Kidney epithelial cell (primary cell): ENCODE results near the gene LTA4H. TPM values are rescaled to one million over a fixed set of nuclear protein-coding genes. Genes with fewer than 3 reads are reported as not detected.

Source experiments
- DNase-seq: peaks from one replicate; pipeline ENCODE4 v3.0.0-alpha.2; 2010; ENCODE audit warnings: low read depth
- H3K27me3 ChIP-seq: 2 replicates; pipeline ENCODE4 v1.6.0; 2011; ENCODE audit warnings: low read length; ENCODE audit not compliant: control insufficient read depth, insufficient read depth
- H3K36me3 ChIP-seq: 2 replicates; pipeline ENCODE4 v1.5.1; 2011; ENCODE audit warnings: low read length; ENCODE audit not compliant: control insufficient read depth, insufficient read depth
- H3K4me3 ChIP-seq: 2 replicates; pipeline ENCODE4 v1.5.1; 2011; ENCODE audit warnings: low read depth, mild to moderate bottlenecking, control low read depth, low read length
- total RNA-seq: library from RNA; depleted of rRNA; stranded (reverse); fragments of >200 nt; gene quantifications from 2 replicates; pipeline ENCODE4 v1.2.3, GENCODE V29; 2015
- TF ChIP-seq, protein P1 (sequence below): IDR thresholded peaks from 2 replicates; pipeline ENCODE4 v1.5.1; 2011; ENCODE audit warnings: mild to moderate bottlenecking, moderate library complexity, low read length, control low read depth, inconsistent platforms; ENCODE audit not compliant: insufficient read depth, poor library complexity, severe bottlenecking

The LTA4H gene
- total RNA-seq, 1 donor from 2014 or later = 78.9 TPM

DNA sequence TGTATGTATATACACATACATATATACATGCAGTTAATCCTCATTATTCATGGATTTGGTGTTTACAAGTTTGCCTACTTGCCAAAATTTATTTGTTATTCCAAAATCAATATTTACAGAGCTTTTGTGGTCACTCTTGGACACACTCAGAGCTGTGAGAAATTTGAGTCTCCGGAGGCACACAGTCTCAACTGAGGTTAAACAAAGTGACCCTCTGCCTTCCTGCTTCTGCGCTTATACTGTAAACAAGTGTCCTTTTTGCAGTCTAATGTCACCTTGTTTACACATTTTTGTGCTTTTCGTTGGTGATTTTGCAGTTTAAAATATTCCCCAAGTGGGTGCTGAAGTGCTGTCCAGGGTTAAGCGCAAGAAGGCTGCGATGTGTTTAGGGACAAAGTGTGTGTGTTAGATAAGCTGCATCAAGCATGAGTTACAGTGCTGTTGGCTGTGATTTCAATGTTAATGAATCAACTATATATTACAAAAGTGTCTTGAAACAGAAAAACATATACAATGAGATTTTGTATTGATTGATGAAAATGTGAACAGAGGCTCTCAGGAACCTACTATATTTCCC lies 13.1 kb upstream of the LTA4H start:
- TF ChIP-seq, protein P1, sequence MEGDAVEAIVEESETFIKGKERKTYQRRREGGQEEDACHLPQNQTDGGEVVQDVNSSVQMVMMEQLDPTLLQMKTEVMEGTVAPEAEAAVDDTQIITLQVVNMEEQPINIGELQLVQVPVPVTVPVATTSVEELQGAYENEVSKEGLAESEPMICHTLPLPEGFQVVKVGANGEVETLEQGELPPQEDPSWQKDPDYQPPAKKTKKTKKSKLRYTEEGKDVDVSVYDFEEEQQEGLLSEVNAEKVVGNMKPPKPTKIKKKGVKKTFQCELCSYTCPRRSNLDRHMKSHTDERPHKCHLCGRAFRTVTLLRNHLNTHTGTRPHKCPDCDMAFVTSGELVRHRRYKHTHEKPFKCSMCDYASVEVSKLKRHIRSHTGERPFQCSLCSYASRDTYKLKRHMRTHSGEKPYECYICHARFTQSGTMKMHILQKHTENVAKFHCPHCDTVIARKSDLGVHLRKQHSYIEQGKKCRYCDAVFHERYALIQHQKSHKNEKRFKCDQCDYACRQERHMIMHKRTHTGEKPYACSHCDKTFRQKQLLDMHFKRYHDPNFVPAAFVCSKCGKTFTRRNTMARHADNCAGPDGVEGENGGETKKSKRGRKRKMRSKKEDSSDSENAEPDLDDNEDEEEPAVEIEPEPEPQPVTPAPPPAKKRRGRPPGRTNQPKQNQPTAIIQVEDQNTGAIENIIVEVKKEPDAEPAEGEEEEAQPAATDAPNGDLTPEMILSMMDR = no peak
- Histone ChIP-seq H3K27me3 (no peaks in the 10 kb centered on the region), H3K36me3 (no peaks in the 10 kb centered on the region), H3K4me3 (no peak overlapping the region)
- DNase-seq = no peak

DNA sequence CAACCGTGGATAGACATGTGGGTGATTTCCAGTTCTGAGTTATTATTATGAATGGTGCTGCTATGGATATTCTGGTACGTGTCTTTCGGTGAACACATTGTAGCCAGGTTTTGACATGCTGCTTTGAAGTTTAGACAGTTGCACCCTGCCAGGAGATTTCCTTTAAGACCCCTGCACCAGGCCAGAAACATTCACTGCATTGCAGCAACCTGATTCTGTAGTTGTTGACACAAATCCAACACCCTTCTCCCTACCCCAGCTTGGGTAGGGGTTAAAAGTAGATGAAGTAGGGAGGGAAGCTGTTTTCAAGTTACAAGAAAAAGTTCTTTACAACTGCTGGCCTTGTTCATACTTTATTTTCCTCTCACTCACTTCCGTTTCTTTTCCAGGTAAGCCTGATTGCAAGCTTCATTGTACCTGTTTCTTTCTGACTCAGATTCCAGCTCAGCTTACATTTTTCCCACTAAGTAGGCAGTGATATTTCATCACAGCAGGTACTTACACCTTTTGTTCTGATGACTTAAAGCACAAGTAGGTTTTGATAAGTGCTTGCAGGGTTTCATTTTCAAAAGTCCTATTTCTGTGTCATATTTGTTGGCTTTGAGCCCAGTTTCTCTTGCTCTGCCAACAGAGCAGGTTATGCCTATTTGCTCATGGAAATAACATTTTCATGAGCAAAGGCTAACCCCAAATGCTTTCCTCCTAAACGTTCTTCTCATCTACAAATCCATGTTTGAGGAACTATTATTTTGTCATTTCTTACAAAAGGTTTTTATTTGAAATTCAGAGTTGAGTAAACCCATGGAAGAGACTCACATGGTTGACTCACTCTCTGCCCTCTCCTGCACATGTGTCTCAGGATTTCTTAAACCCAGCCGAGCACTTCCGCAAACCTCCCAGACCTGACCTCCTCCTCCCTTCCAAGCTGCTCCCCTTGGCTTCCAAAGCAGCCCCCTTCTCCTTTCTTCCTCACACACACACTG lies 12.1 kb upstream of the LTA4H start:
- peak; percentile 42 for DNase-seq
- no peak overlapping the region for H3K4me3 ChIP-seq
- H3K27me3 ChIP-seq = no peaks in the 10 kb centered on the region
- TF ChIP-seq, protein P1 = no peak
- no peaks in the 10 kb centered on the region for H3K36me3 ChIP-seq

DNA sequence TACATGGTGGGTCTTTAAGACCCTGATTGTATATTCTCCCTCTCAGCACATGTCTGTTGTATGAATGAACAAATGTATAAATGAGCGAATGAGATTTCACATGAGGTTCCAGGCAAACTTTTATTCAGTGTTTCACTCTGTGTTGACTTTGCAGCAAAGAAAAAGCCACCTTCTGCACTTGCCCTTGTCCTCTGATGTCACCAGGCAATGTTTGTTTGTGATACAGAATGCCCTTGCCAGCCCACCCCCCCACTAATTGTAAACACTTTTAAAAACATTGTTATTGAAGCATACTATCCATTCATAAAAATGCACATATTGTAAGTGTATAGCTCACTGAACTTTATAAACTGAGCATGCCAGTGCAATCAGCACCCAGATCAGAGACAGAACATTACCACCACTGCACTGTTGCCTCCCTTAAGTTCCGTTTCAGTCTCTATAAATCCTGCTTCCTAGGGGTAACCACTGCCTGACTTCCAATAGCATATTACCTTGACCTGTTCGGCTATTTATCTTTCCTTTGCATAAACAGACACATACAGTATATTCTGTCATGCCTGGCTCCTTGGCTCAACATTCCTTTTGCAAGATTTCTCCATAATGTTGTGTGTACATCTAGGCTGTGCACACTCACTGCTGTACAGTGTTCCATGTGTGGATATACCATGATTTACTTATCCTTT lies 11.3 kb upstream of the LTA4H start:
- no peaks in the 10 kb centered on the region for H3K36me3 ChIP-seq
- no peaks in the 10 kb centered on the region for H3K27me3 ChIP-seq
- DNase-seq = no peak
- TF ChIP-seq, protein P1 = no peak
- no peak overlapping the region for H3K4me3 ChIP-seq

DNA sequence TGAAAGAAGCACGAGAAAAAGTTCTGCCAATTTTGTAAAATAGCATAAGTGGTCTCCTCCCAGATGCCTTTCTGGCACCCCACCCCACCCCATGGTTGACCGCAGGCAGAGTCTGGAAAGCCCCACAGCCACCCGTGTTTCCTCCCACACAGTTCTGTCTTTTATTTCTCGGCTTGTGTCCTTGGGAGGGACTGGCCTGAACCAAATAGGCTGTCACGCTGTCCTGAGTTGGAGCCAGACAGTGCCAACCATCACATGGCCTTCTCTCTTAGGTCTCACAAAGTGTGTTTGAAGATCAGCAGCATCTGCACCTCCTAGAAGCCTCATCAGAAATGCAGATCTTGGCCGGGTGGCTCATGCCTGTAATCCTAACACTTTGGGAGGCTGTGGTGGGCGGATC lies 10.2 kb upstream of the LTA4H start:
- TF ChIP-seq, protein P1 = no peak
- no peak for DNase-seq
- Histone ChIP-seq H3K4me3 (no peak overlapping the region), H3K27me3 (no peaks in the 10 kb centered on the region), H3K36me3 (no peaks in the 10 kb centered on the region)

DNA sequence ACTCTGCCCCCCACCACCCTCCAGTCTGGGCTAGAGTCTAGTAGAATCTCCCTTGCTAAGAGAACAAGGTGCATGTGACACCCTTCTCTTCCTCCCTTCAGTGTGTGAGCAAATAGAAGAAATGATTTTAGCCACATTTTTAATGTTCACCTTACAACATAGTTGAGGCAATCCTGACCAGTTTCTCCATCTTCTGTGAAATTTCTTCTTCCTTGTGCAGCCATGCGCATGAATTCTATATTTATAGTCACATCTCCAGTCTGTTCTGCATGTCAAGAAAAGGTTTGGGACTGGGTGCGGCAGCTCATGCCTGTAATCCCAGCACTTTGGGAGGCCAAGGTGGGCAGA lies 9.5 kb upstream of the LTA4H start:
- DNase-seq = no peak
- no peaks in the 10 kb centered on the region for H3K27me3 ChIP-seq
- no peaks in the 10 kb centered on the region for H3K36me3 ChIP-seq
- TF ChIP-seq, protein P1 = no peak
- no peak overlapping the region for H3K4me3 ChIP-seq
